GM23248 (cell line): ENCODE results near the gene RAD51C. TPM values are rescaled to one million over a fixed set of nuclear protein-coding genes. Genes with fewer than 3 reads are reported as not detected.
"Not testable (repeated sequence)": the region's sequence is repeated elsewhere in the genome, so short reads cannot be mapped to it uniquely, and the experiment has no call there.

Experiments used
- DNase-seq: peaks from one replicate; pipeline ENCODE4 v3.0.0-alpha.2; 2015
- H2AFZ ChIP-seq: fragments of 200-600 bp; sonication (generic); 2 replicates; pipeline ENCODE4 v1.6.1; 2016; ENCODE audit warnings: antibody characterized with exemption
- H3F3A ChIP-seq: fragments of 200-600 bp; sonication (generic); 2 replicates; pipeline ENCODE4 v1.6.1; 2016; ENCODE audit warnings: mild to moderate bottlenecking, antibody characterized with exemption, mixed run types; ENCODE audit not compliant: insufficient read depth
- H3K27ac ChIP-seq: fragments of 200-600 bp; sonication (generic); 2 replicates; pipeline ENCODE4 v1.5.1; 2016; ENCODE audit warnings: mild to moderate bottlenecking
- H3K27me3 ChIP-seq: fragments of 200-600 bp; sonication (generic); replicated peaks from 2 replicates; pipeline ENCODE4 v1.6.1; 2016; ENCODE audit warnings: mild to moderate bottlenecking; ENCODE audit not compliant: insufficient read depth
- H3K36me3 ChIP-seq: fragments of 200-600 bp; sonication (generic); 2 replicates; pipeline ENCODE4 v1.6.1; 2016; ENCODE audit warnings: low read depth, mild to moderate bottlenecking
- H3K4me1 ChIP-seq: fragments of 200-600 bp; sonication (generic); 2 replicates; pipeline ENCODE4 v1.6.1; 2016; ENCODE audit warnings: mild to moderate bottlenecking; ENCODE audit not compliant: insufficient read depth
- H3K4me2 ChIP-seq: fragments of 200-600 bp; sonication (generic); one replicate; pipeline ENCODE4 v1.6.1; 2016; ENCODE audit warnings: mild to moderate bottlenecking; ENCODE audit not compliant: unreplicated experiment
- H3K4me3 ChIP-seq: fragments of 200-600 bp; sonication (generic); 2 replicates; pipeline ENCODE4 v1.5.1; 2016; ENCODE audit warnings: mild to moderate bottlenecking
- H3K79me2 ChIP-seq: fragments of 200-600 bp; sonication (generic); 2 replicates; pipeline ENCODE4 v1.6.1; 2016; ENCODE audit warnings: mild to moderate bottlenecking; ENCODE audit not compliant: insufficient read depth
- H3K9ac ChIP-seq: fragments of 200-600 bp; sonication (generic); 2 replicates; pipeline ENCODE4 v1.6.1; 2016; ENCODE audit warnings: mild to moderate bottlenecking
- H3K9me2 ChIP-seq: fragments of 200-600 bp; sonication (generic); 2 replicates; pipeline ENCODE4 v1.6.1; 2016; ENCODE audit warnings: mixed run types, mild to moderate bottlenecking, moderate library complexity; ENCODE audit not compliant: insufficient read depth
- H3K9me3 ChIP-seq: fragments of 200-600 bp; sonication (generic); one replicate; pipeline ENCODE4 v1.6.1; 2017; ENCODE audit warnings: low read depth
- H4K20me1 ChIP-seq: fragments of 200-600 bp; sonication (generic); 2 replicates; pipeline ENCODE4 v1.6.0; 2016; ENCODE audit not compliant: insufficient read depth
- EZH2 ChIP-seq: fragments of 200-600 bp; sonication (generic); IDR thresholded peaks from 2 replicates; pipeline ENCODE4 v1.6.1; 2018; ENCODE audit warnings: antibody characterized with exemption, mild to moderate bottlenecking; ENCODE audit not compliant: insufficient read depth, poor library complexity, severe bottlenecking
- EZH2phosphoT487 ChIP-seq: fragments of 200-600 bp; sonication (generic); IDR thresholded peaks from 2 replicates; pipeline ENCODE4 v1.6.1; 2018; ENCODE audit warnings: antibody characterized with exemption, moderate library complexity, mild to moderate bottlenecking, low read depth; ENCODE audit not compliant: insufficient read depth
- WGBS, 2 experiments: methylation state at CpG; one replicate each; pipeline ENCODE4 v1.1.6; 2015 to 2017; ENCODE audit warnings: low lambda C conversion rate in 2 of 2, low coverage in 1 of 2; ENCODE audit errors: missing lambda C conversion rate in 2 of 2; 5-methylcytosine and 5-hydroxymethylcytosine counted together
- in situ Hi-C: fragments of 300-500 bp; cut with MboI; formaldehyde crosslinking; loops from 2 replicates; pipeline ENCODE4 v1.15.0; 2020
- polyA plus RNA-seq: library from polyadenylated mRNA; unstranded; fragments of >200 nt; fragmentation: Nextera tagmentation; extraction: Ambion mirVana; gene quantifications from 2 replicates; pipeline ENCODE4 v1.2.1, GENCODE V29; 2016
- total RNA-seq: library from RNA; depleted of rRNA; stranded (reverse); fragments of >200 nt; shearing (Covaris generic); gene quantifications from 2 replicates; pipeline ENCODE4 v1.2.3, GENCODE V29; 2014

Gene RAD51C
- total and polyA plus RNA-seq, 2 experiments from 2014 or later = 17.2 to 40.2 TPM

GRCh38 chr17:58734040-58734439 is 41.6 kb downstream of the RAD51C start:
- H3K79me2 ChIP-seq = no peaks in the 10 kb centered on the region
- no peaks in the 10 kb centered on the region for H3K9me2 ChIP-seq
- 88 to 89% methylated on average over 3 of the region's 3 CpGs for WGBS, 2 experiments
- in situ Hi-C loops = no loop called here
- no peaks in the 10 kb centered on the region for H3K4me1 ChIP-seq
- H3K9me3 ChIP-seq = no peaks in the 10 kb centered on the region
- H4K20me1 ChIP-seq = no peaks in the 10 kb centered on the region
- no peaks in the 10 kb centered on the region for H3F3A ChIP-seq
- no peak for DNase-seq
- no peak overlapping the region for H3K4me3 ChIP-seq
- H3K9ac ChIP-seq = no peak overlapping the region
- no peaks in the 10 kb centered on the region for H3K27me3 ChIP-seq
- H3K27ac ChIP-seq = no peak overlapping the region
- TF ChIP-seq EZH2 = no peak
- TF ChIP-seq EZH2phosphoT487 = no peak
- H2AFZ ChIP-seq = no peak overlapping the region
- no peak overlapping the region for H3K4me2 ChIP-seq
- H3K36me3 ChIP-seq = no peaks in the 10 kb centered on the region

- H3K9me3 ChIP-seq = no peaks in the 10 kb centered on the region
- H3K4me3 ChIP-seq = no peak overlapping the region
- 96 to 97% methylated on average over 3 of the region's 3 CpGs for WGBS, 2 experiments
- no peak overlapping the region for H3K27ac ChIP-seq
- in situ Hi-C loops = no loop called here
- H2AFZ ChIP-seq = no peak overlapping the region
- H3K9me2 ChIP-seq = no peaks in the 10 kb centered on the region
- no peaks in the 10 kb centered on the region for H3K36me3 ChIP-seq
- no peak overlapping the region for H3K9ac ChIP-seq
- no peaks in the 10 kb centered on the region for H3K4me1 ChIP-seq
- H3K27me3 ChIP-seq = no peaks in the 10 kb centered on the region
- H3K4me2 ChIP-seq = no peak overlapping the region
- TF ChIP-seq EZH2phosphoT487 = no peak
- TF ChIP-seq EZH2 = no peak
- H3F3A ChIP-seq = no peaks in the 10 kb centered on the region
- H4K20me1 ChIP-seq = no peaks in the 10 kb centered on the region
- DNase-seq = no peak
- no peaks in the 10 kb centered on the region for H3K79me2 ChIP-seq
Measured at GRCh38 chr17:58734811-58735210, 42.4 kb downstream of the RAD51C start.

GRCh38 chr17:58741121-58741625 is 48.8 kb downstream of the RAD51C start:
- no peaks in the 10 kb centered on the region for H3K4me1 ChIP-seq
- TF ChIP-seq EZH2phosphoT487 (no peak), EZH2 (no peak)
- peak; percentile 46 for DNase-seq
- no peak overlapping the region for H3K9ac ChIP-seq
- H3K27me3 ChIP-seq = no peaks in the 10 kb centered on the region
- H3K27ac ChIP-seq = no peak overlapping the region
- H3K9me2 ChIP-seq = no peaks in the 10 kb centered on the region
- H3K9me3 ChIP-seq = no peaks in the 10 kb centered on the region
- H3F3A ChIP-seq = no peaks in the 10 kb centered on the region
- H3K36me3 ChIP-seq = no peaks in the 10 kb centered on the region
- H3K4me2 ChIP-seq = no peak overlapping the region
- H4K20me1 ChIP-seq = no peaks in the 10 kb centered on the region
- no peak overlapping the region; the same call in 1 of the 2 replicates for H2AFZ ChIP-seq
- H3K4me3 ChIP-seq = no peak overlapping the region
- in situ Hi-C loops = no loop called here
- WGBS, 2 experiments = 70 to 77% methylated on average over 8 of the region's 8 CpGs
- no peaks in the 10 kb centered on the region for H3K79me2 ChIP-seq

- no peak overlapping the region for H3K4me2 ChIP-seq
- no peaks in the 10 kb centered on the region for H3K36me3 ChIP-seq
- TF ChIP-seq EZH2phosphoT487 = no peak
- TF ChIP-seq EZH2 = no peak
- no peaks in the 10 kb centered on the region for H4K20me1 ChIP-seq
- no peak overlapping the region for H3K27ac ChIP-seq
- no peaks in the 10 kb centered on the region for H3K4me1 ChIP-seq
- H3K9ac ChIP-seq = no peak overlapping the region
- no peak overlapping the region for H2AFZ ChIP-seq
- in situ Hi-C loops = no loop called here
- H3K27me3 ChIP-seq = no peaks in the 10 kb centered on the region
- H3K9me2 ChIP-seq = no peaks in the 10 kb centered on the region
- H3K9me3 ChIP-seq = no peaks in the 10 kb centered on the region
- WGBS, 2 experiments = 6 to 12% methylated on average over 1 of the region's 1 CpG
- H3K79me2 ChIP-seq = no peaks in the 10 kb centered on the region
- no peaks in the 10 kb centered on the region for H3F3A ChIP-seq
- DNase-seq = no peak
- H3K4me3 ChIP-seq = no peak overlapping the region
Measured at GRCh38 chr17:58747674-58748073, 55.3 kb downstream of the RAD51C start.

- in situ Hi-C loops, H3K9me2 ChIP-seq, H3K9ac ChIP-seq, H3K9me3 ChIP-seq, H3F3A ChIP-seq, H3K4me2 ChIP-seq, H2AFZ ChIP-seq, DNase-seq, H3K4me1 ChIP-seq, H3K27ac ChIP-seq, H3K4me3 ChIP-seq, H3K79me2 ChIP-seq, H4K20me1 ChIP-seq, H3K36me3 ChIP-seq, H3K27me3 ChIP-seq: not testable (repeated sequence)
Measured at GRCh38 chr17:58749627-58750026, 57.2 kb downstream of the RAD51C start.
